Astrocyte of the spinal cord (primary cell): Measurements from ENCODE around the gene RPA1.

Experiments used
- DNase-seq: peaks from one replicate; pipeline ENCODE4 v3.0.0; 2011; ENCODE audit warnings: low read depth, low spot score
- H3K4me3 ChIP-seq: 2 replicates; pipeline ENCODE4 v1.5.1; 2011; ENCODE audit warnings: low read depth, mild to moderate bottlenecking, low read length, moderate library complexity
- in situ Hi-C: cut with HindIII; loops from 2 replicates; pipeline ENCODE4 v1.10.0; 2017; ENCODE audit warnings: low sequenced_read_pairs
- TF ChIP-seq, protein P1 (sequence below): IDR thresholded peaks from 2 replicates; pipeline ENCODE4 v1.5.1; 2012; ENCODE audit warnings: low read depth, mild to moderate bottlenecking, low read length, inconsistent platforms

Gene RPA1

DNA sequence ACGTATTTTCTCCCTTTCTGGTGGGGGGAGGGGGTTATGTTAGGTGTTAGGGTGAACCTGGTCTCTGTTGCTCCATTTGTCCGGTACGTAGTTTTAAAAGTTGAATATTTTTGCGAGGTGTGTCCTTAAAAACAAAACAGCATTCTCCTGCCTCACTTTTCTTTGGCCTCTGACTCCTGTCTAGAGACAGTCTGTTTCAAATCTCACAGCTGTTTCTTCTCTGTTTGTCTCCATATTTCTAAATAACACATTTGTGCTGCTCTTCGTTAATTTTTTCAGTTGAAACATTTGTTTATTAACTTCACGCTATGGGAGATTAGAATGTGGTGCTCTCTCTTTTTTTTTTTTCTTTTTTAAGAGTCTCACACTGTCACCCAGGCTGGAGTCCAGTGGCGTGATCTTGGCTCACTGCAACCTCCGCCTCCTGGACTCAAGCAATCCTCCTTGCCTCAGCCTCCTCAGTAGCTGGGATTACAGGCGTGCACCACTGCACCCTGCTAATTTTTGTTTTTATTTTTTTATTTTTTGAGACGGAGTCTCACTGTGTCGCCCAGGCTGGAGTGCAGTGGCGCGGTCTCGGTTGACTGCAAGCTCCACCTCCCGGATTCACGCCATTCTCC, 31.7 kb downstream of the RPA1 start:
- TF ChIP-seq, protein P1, sequence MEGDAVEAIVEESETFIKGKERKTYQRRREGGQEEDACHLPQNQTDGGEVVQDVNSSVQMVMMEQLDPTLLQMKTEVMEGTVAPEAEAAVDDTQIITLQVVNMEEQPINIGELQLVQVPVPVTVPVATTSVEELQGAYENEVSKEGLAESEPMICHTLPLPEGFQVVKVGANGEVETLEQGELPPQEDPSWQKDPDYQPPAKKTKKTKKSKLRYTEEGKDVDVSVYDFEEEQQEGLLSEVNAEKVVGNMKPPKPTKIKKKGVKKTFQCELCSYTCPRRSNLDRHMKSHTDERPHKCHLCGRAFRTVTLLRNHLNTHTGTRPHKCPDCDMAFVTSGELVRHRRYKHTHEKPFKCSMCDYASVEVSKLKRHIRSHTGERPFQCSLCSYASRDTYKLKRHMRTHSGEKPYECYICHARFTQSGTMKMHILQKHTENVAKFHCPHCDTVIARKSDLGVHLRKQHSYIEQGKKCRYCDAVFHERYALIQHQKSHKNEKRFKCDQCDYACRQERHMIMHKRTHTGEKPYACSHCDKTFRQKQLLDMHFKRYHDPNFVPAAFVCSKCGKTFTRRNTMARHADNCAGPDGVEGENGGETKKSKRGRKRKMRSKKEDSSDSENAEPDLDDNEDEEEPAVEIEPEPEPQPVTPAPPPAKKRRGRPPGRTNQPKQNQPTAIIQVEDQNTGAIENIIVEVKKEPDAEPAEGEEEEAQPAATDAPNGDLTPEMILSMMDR: no peak
- DNase-seq: no peak
- in situ Hi-C loops: no loop called here
- H3K4me3 ChIP-seq: no peak overlapping the region

DNA sequence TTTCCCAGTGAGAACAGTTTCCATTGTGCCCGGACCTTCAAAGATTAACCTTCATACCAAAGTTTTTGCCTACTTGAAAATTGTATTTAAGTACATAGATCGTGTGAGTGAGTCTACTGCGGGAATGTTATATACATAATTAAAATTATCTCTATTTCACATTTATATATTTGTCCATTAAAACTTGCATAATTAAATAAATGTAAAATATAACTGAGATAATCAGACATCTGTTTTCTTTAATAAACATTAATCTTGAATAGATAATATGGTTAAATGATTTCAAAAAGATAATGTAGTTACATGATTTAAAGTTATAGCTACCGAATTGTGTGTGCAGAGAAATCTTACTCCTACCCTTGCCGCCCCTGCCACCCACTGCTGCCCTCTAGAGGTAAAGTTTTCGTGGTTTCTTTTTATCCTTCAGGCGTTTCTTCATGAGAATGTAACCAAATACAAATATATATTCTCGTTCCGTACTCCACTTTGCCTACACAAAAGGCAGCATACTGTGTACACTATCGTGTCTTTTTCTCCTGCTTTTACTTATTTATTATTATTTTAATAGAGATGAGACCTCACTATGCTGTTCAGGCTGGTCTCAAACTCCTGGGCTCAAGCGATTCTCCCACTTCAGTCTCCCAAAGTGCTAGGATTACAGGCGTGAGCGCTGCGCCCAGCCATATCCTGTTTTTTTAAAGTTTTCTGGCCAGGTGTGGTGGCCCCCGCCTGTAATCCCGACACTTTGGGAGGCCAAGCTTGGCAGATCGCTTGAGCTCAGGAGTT, 35.6 kb downstream of the RPA1 start:
- TF ChIP-seq, protein P1: peak; percentile 63
- H3K4me3 ChIP-seq: no peak overlapping the region
- in situ Hi-C loops: no loop called here
- DNase-seq: peak; percentile 14

DNA sequence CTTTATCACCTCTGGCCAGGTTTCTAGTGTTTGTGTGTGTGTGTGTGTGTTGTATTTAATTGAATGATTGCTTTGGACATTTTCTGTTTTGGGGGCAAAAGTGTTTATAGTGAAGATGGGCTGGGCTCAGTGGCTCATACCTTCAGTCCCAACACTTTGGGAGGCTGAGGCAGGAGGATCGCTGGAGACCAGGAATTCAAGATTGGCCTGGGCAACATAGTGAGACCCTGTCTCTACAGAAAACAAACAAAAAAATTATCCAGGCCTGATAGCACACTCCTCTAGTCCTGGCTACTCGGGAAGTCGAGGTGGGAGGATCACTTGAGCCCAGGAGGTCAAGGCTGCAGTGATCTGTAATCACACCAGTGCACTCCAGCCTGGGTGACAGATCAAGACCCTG, 37.5 kb downstream of the RPA1 start:
- in situ Hi-C loops: no loop called here
- TF ChIP-seq, protein P1: no peak
- DNase-seq: no peak

DNA sequence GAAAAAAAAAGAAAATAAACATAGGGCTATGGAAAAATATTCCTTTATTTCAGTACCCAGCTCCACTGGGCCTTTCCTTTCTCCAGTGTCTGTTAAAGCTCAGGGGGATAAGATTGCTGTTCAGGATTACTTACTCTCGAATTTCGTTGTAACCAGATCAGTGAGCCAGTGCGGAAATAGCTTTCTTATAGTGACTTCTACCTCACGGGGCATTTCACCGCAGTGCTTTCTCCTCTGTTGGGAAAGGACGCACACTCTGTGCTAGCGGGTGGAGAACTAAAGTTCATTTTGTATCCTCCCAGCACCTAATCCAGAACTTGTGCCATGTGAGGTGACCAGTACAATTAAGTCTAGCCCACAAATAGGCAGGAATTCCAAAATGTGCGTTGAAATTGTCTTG, 38.3 kb downstream of the RPA1 start:
- TF ChIP-seq, protein P1: no peak
- H3K4me3 ChIP-seq: no peak overlapping the region
- in situ Hi-C loops: no loop called here
- no peak for DNase-seq

More for the DNA sequence above, 37.5 kb downstream of the RPA1 start:
- H3K4me3 ChIP-seq: no peak overlapping the region

DNA sequence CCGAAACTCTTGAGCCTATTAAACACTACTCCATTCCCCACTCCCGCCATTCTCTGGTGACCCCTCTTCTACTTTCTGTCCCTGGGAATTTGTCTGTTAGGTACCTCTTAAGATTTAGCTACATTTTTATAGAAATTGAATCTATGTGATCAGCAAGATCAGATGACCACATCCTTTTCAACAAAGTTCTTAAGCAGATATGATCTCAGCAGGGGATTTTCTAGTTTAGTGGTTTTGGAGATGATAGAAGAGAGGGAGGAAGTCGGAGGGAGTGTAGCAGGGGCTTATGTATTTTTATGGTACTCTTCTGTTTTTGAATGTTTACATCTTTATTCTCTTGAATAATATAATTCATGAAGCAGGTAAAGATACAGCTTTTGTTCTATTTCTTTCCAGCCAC, 40.8 kb downstream of the RPA1 start:
- TF ChIP-seq, protein P1: no peak
- H3K4me3 ChIP-seq: no peak overlapping the region
- no peak for DNase-seq
- in situ Hi-C loops: no loop called here

DNA sequence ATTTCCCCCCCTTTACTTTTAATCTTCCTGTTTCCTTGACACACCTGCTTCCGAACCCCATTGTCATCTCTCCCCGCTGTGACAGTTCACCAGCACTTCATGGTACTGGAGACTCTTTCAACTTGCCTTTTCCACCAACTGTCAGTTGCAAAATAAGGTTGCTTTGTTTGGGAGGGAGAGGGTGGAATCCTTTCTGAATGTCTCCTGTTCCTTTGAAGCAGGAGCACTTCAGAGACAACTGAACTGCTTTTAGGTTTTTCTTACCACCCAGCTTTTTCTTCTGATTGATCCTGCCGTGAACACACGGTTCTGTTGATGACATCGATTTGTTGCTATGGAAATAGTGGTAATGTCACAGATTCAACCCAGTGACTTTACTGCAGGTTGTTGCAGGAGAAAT, 42.0 kb downstream of the RPA1 start:
- TF ChIP-seq, protein P1: no peak
- DNase-seq: no peak
- H3K4me3 ChIP-seq: no peak overlapping the region
- in situ Hi-C loops: no loop called here
